Fibroblast of the aortic adventitia (primary cell): ENCODE results near the gene LANCL2. TPM values are rescaled to one million over a fixed set of nuclear protein-coding genes. Genes with fewer than 3 reads are reported as not detected.

Source experiments
- DNase-seq: peaks from one replicate; pipeline ENCODE4 v3.0.0-alpha.2; 2010; ENCODE audit warnings: low read depth
- H3K4me3 ChIP-seq: 2 replicates; pipeline ENCODE4 v1.5.1; 2011; ENCODE audit warnings: low read depth, mild to moderate bottlenecking, control low read depth, low read length, moderate library complexity
- CTCF ChIP-seq: IDR thresholded peaks from 2 replicates; pipeline ENCODE4 v1.5.1; 2011; ENCODE audit warnings: mild to moderate bottlenecking, low read length, control low read depth, inconsistent platforms; ENCODE audit not compliant: insufficient read depth
- total RNA-seq: library from RNA; depleted of rRNA; stranded (reverse); fragments of >200 nt; gene quantifications from 2 replicates; pipeline ENCODE4 v1.2.3, GENCODE V29; 2012; ENCODE audit warnings: low replicate concordance

Gene LANCL2
- total RNA-seq, 1 donor: 14.6 TPM

- no peak for DNase-seq
- no peak overlapping the region for H3K4me3 ChIP-seq
- no peak for TF ChIP-seq CTCF
Measured at GRCh38 chr7:55473932-55474331, 108.8 kb downstream of the LANCL2 start.

DNA sequence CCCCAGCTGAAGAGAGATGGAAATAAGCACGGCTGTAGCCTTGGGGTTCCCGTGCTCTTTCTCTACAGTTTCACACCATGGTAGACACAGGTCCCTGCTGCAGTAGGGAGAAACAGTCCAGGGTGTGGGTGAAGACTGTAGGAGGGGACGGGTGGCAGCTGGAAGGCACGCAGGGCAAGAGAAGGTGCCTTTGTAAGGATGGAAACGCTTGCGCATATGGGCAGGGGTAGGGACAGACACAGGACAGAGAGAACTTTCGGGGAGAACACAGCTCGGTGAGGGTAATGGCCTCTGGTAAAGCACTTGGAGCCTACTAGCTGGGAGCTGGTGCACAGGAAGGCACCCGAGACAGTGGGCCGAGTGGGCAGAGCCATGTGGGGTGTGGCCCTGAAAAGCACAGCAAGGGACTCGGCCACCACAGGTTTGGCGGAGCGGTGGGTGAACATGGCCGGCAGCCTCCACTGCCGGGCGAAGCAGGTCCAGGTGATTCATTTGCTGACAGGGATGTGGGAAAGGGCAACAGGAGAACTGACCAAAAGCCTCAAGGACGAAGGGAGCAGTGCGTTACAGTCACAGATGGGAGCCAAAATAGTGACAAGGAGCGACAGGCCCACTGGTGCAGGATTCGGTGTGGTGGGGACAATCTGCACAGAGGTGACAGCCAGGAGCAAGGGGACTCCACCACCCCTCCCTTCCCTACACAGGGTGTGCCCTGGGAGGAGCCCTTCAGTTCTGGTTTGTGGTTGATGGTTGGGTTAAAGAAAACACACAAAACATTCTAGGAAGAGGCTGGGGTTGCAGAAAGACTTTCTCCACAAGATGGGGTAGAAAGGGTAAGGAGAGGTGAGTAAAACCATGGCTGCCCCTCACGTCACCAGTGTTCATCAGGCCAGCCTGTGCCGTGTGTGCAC lies 110.1 kb downstream of the LANCL2 start:
- no peak for TF ChIP-seq CTCF
- no peak overlapping the region for H3K4me3 ChIP-seq
- no peak for DNase-seq

GRCh38 chr7:55475855-55476803 lies 111.0 kb downstream of the LANCL2 start:
- no peak overlapping the region for H3K4me3 ChIP-seq
- peak; percentile 31 for DNase-seq
- no peak for TF ChIP-seq CTCF

DNA sequence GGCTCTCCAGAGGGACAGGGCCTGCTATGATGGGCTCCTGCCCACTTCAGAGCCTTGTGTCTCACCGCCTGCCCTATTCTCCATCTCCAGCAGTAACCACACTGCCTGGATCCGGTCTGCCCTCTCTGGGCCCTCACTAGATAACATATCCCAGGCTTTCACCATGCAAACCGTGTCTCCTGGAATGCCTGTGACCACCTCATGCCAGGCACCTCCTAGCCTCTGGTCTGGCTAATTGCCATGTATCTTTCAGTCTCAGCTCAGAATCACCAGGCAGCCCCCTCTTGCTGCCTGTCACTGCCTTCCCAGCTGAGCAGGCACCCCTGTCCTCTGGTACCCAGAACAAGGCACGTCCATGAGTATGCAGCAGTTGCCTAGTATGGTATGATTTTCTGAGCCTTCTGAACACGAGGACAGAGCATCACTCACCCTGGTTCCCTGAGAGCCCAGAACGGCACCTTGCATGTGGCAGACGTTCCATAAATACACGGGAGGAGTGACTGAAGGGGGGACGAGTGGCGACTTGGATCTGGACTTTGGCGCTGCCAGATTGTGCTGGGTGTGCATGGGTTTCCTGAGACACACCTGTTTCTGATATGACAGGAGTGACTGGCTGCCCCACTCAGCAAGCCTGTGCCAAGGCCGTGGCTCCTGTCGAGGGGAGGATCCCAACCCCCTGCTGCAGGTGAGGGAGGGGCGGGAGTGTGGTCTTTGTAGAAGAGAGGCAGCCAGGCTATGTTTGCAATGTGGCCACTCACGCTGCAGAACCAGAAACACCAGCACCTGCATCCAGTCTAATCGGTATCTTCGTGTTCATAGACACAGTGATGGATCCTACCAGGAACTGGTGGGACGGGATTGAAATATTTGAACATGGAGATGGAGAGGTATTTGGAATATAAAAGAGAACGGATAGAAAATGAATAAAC lies 112.0 kb downstream of the LANCL2 start:
- no peak overlapping the region for H3K4me3 ChIP-seq
- no peak for TF ChIP-seq CTCF
- no peak for DNase-seq

DNA sequence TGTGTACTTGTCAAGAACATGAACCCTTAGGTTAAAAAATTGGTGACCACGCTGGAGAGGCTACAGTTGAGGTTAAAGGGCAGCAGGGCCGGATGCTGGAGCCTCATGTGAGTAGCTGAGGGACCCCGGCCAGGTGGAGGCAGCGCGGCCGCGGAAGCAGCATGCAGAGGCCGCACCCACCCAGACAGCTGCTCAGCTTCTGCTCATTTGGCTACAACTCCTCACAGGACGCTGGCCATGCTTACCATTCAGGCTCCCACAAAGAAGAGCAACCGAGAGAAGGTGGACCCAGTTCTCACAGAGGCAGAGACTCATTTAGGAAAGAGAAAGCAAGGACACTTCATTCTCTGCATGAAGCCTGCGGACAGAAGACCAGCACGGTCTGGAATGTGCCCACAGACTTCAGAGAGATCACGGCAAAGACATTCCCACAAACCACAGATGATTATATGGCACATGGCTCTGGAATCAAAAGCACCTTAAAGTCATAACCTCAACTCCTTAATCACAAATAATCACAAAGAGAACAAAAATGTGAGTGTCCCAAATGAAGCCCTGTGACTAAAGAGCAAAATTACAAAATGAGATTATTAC lies 112.7 kb downstream of the LANCL2 start:
- peak; percentile 61 for DNase-seq
- no peak for TF ChIP-seq CTCF
- H3K4me3 ChIP-seq: no peak overlapping the region
